GM18499 (cell line): Measurements from ENCODE around the gene DLX4.

Experiments
- ATAC-seq: cut with Tn5 transposase; IDR thresholded peaks from one replicate; pipeline ENCODE4 v1.9.1; 2021; ENCODE audit warnings: moderate number of reproducible peaks; ENCODE audit not compliant: insufficient read depth, unreplicated experiment

Gene DLX4

GRCh38 chr17:49967621-49968404 is 1.2 kb upstream of the DLX4 start:
- no peak for ATAC-seq

GRCh38 chr17:49968405-49969133 is 421 bp upstream of the DLX4 start:
- no peak for ATAC-seq

- no peak for ATAC-seq
These were observed 902 bp downstream of the DLX4 start for GRCh38 chr17:49969795-49970389.

GRCh38 chr17:49970498-49970897 is 1.5 kb downstream of the DLX4 start:
- no peak for ATAC-seq

DNA sequence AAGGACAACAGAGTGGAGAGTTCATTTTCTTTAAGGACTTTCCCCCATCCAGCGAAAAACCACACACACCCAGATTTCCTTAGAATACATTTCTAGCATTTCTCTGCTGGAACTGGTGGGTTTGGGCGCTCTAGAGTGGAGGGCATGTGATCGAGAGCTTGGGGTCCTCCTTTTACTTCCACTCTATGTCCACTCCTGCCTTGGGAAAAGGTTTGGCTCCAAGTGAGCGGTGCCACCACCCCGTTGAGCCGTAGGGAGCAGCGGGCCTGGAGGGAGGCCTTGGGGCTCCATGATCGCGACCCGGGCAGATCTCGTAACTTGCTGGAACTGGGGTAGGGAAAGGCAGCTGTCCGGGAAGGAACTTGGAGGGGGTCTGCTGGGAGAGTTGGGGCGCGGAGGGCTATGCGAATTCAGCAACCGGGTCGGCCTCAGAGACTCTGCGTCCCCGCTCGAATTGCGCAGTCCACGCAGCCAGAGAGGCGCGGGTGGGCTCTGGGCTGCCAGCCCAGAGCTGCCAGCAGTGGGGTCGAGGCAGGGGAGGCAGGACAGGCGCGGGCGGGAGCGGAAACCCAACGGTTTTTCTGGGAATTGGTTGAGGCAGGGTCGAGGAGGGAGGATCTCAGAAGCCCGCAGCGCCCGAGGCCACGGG is 2.3 kb downstream of the DLX4 start:
- no peak for ATAC-seq

DNA sequence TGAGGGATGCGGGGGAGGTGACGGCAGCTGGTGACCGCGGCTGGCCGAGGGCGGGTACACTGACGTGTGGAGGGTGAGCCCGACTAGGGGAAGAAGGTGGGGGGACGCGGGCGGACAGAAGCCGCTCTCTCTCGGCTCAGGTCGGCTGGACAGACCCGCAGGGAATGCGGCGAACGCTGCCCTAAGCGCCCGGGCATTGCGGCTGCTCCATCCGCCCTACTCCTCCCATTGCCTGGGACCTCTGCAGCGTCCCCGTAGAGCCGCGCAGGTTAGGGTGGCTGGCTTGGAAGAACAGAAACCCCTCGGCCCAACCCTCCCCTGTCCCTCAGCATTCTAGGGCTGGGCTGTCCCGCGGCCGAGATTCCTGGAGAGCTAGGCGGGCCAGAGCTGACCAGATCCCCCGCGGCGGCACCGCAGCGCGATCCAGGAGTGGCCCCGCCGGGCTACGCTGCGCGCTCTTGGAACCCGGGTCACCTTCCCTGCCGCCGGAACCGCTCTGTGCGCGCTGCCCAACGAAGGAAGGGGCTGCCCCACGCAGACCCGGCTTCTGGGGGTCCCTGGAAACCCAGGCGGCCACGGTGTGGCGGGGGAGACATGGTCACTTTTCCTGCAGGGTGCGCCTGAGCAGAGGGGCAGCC is 3.0 kb downstream of the DLX4 start:
- ATAC-seq = no peak

DNA sequence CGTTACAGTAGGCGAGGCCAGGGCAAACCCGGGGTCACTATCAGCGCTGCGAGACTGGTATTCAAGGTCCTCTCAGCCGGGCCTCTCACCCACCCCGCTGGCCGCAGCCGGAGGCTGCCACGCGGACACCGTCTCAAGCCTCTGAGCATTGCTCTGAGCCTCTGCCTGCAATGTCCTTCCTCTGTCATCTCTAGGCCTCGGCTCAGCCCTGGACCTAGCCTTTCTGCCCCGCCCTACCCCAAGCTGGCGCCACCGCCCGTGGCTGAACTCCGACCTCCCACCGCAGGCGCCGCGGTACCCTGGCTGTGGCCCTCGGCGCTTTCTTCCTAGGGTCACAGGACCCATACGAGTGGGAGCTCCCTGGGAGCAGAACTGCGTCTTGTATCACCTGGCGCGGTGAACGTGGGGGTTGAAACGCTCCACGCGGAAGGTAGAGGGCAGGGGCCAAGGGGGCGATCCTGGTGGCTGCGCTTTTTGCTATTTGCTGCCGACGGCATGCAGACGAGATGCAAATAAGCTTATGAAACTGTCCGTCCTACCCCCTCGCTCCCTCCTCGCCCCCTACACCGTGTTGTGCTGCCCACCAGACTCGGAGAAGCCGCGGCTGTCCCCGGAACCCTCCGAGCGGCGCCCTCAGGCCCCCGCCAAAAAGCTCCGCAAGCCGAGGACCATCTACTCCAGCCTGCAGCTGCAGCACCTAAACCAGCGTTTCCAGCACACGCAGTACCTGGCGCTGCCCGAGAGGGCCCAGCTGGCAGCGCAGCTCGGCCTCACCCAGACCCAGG is 3.7 kb downstream of the DLX4 start:
- no peak for ATAC-seq

GRCh38 chr17:49973271-49973615 is 4.3 kb downstream of the DLX4 start:
- ATAC-seq = no peak

DNA sequence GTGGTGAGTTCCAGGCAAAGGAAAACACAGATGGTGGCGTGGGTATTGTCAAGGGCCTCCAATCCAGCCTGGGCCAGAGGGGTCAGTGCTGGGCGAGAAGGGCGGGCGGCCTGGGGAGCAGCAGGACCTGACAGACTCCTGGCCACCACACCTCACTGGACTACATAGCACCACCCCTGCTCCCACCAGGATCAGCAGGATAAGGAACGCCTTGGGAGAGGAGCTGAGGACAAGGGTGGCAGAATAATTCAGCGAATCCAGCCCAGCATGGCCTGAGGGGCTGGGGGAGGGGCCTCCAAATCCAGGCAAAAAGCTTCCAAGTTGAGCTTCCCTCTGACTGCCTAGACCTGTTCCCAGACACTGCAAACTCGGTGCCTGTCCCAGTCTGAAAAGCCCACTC is 6.5 kb downstream of the DLX4 start:
- no peak for ATAC-seq

DNA sequence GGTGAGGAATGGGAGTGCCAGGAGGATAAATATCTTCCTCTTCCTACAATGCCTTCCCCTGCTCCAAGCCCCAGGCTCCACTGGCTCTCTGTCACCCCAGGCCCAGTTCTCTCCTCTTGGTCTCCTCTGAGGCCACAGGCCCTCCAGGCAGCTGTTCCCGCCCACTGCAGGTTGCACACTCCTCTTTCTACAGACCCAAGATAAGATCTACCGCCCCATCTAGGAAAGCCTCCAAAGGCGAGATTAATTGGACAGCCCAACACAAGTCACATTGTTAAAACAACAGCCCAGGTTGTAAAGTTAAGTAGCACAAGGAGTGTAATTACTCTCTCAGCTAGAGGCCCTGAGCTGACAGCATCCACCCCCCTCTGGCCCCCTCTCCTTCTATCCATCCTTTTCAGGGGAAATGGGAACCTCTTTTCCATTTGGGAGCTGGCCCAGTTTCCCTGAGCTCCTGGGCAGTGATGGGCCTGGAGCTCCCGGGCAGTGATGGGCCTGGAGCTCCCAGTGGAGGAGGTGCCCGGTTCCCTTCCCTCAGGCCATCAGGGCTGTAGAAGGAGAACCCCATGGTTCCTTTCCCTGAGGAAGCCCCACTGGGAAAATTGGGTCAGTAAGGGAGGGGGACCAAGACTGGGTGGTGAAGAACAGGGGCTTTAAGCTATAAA is 7.3 kb downstream of the DLX4 start:
- no peak for ATAC-seq

DNA sequence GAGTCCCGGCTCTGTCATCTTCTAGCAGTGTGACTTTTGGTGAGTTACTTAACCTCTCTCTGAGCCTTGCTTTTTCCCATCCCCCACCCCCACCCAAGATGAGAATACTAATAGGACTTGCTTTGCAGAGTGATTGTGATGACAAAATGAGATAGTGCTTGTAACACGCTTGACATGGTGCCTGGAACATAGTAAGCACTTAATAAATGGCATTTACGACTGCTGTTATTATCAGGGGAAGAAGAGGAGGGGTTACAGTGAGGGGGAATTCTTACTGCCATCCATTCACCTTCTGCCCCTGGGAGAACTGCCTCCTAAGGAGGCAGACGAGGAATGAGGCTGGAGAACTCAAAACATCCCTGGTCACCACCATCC is 7.8 kb downstream of the DLX4 start:
- ATAC-seq = no peak

GRCh38 chr17:49977463-49978389 is 8.7 kb downstream of the DLX4 start:
- no peak for ATAC-seq

DNA sequence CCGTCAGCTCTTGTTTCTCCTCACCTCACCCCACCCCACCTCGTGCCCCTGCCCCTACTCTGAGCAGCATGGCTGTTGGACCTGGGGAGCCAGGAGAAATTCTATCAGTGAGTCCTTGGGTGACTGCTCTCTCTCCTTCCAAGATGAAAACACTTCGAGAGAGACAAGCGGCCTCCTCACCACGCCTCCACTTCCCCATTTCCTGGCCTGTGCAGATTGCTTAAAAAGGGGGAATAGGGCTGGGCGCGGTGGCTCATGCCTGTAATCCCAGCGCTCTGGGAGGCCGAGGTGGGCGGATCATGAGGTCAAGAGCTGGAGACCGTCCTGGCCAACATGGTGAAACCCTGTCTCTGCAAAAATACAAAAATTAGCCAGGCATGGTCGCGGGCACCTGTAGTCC is 9.5 kb downstream of the DLX4 start:
- no peak for ATAC-seq

DNA sequence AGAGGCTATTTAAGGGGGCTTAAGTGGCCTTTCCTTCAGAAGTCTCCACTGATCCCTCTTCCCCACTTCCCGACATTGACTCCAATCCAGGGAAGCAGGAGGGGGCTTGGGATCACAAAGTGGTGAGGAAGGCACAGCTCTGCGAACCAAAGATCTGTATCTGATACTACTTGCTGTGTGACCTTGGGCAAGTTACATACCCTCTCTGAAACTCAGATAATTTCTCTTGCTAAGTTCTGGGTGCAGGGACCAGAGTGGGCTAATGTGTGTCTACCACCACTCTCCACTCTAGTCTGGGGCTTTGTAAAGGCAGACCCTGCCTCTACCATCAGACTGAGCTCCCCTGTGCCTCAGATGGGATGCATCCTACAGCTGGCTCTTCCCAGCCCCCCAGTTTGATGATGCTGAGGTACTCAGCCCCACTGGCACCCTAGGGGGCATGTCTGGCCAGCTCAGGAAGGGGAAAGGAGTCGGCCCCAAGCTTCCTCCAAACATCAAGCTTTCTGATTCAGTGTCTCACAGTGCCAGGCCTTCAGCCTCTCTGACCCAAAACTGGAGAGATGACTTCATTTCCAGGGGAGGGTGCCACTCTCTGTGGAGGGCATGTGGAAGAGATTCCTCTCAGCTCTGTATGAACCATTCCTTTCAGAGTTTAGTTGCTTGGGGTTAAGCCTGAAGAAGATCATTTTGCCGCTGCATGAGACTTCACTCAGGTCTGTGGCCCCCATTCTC is 10.9 kb downstream of the DLX4 start:
- ATAC-seq = no peak

GRCh38 chr17:49980703-49981197 is 11.8 kb downstream of the DLX4 start:
- no peak for ATAC-seq

DNA sequence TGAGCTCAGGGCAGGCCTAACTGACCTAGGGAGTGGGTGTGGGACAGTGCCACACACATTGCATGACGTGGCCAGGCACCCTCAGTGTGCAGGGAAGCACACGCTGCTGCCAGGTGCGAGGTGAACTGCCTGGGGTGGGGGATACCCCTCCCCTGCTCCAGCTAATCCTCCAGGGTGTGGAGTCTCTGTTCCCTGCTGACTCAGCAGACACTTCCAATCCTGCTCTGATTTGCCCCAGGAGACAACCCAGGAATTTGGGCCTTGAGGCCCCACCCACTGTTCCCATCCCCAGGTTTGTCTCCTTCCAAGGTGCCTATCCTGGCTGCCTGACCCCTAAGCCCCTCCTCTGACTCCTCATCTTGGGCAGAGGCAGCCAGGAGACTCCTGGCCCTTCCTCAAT is 15.3 kb downstream of the DLX4 start:
- ATAC-seq = no peak

- ATAC-seq = no peak
These were observed 15.8 kb downstream of the DLX4 start for GRCh38 chr17:49984776-49985175.
